HCT116 (cell line): Measurements from ENCODE around the gene THAP2.

Experiments
- CEBPB ChIP-seq: IDR thresholded peaks from 2 replicates; pipeline ENCODE4 v1.6.1; 2012; ENCODE audit warnings: low read depth
- EGR1 ChIP-seq: IDR thresholded peaks from 2 replicates; pipeline ENCODE4 v1.6.1; 2012; ENCODE audit warnings: low read depth
- EZH2 ChIP-seq: fragments of 200-600 bp; sonication (generic); IDR thresholded peaks from 2 replicates; pipeline ENCODE4 v1.6.1; 2017; ENCODE audit warnings: antibody characterized with exemption, mixed run types
- EZH2phosphoT487 ChIP-seq: fragments of 200-600 bp; IDR thresholded peaks from 2 replicates; pipeline ENCODE4 v1.6.1; 2018; ENCODE audit warnings: antibody characterized with exemption, borderline replicate concordance
- FOSL1 ChIP-seq: IDR thresholded peaks from 2 replicates; pipeline ENCODE4 v1.6.1; 2012; ENCODE audit warnings: low read depth
- POLR2A ChIP-seq: IDR thresholded peaks from 2 replicates; pipeline ENCODE4 v1.7.0; 2011; ENCODE audit warnings: borderline replicate concordance; ENCODE audit not compliant: insufficient read depth, insufficient read length; ENCODE audit errors: extremely low read depth
- POLR2AphosphoS5 ChIP-seq: IDR thresholded peaks from 2 replicates; pipeline ENCODE4 v1.6.1; 2011; ENCODE audit warnings: mild to moderate bottlenecking, low read depth, low read length, moderate library complexity
- RAD21 ChIP-seq: IDR thresholded peaks from 2 replicates; pipeline ENCODE4 v1.6.1; 2012; ENCODE audit warnings: low read depth, mild to moderate bottlenecking
- ZNF274 ChIP-seq: fragments of 200-500 bp; sonication (Bioruptor generic); IDR thresholded peaks from 2 replicates; pipeline ENCODE4 v1.6.1; 2014; ENCODE audit warnings: mild to moderate bottlenecking, low read depth, low read length, inconsistent platforms
- TF ChIP-seq, protein P1 (sequence below), 3 experiments: fragments of 200-600 bp in 1 of 3; sonication (generic) in 1 of 3; IDR thresholded peaks in 2 of 3; conservative IDR thresholded peaks in 1 of 3; 2 replicates each; pipeline ENCODE4 v1.5.1; 2012 to 2017; ENCODE audit warnings: low read depth in 2 of 3, low read length in 2 of 3, antibody characterized with exemption in 1 of 3, borderline replicate concordance in 1 of 3, control low read depth in 1 of 3, mild to moderate bottlenecking in 1 of 3, mixed read lengths in 1 of 3, mixed run types in 1 of 3, moderate library complexity in 1 of 3; ENCODE audit not compliant: insufficient read depth in 1 of 3
- TF ChIP-seq, protein P2 (sequence below): IDR thresholded peaks from 2 replicates; pipeline ENCODE4 v1.6.1; 2012; ENCODE audit warnings: low read depth
- TF ChIP-seq, protein P3 (sequence below): IDR thresholded peaks from 2 replicates; pipeline ENCODE4 v1.6.1; 2012

DNA sequence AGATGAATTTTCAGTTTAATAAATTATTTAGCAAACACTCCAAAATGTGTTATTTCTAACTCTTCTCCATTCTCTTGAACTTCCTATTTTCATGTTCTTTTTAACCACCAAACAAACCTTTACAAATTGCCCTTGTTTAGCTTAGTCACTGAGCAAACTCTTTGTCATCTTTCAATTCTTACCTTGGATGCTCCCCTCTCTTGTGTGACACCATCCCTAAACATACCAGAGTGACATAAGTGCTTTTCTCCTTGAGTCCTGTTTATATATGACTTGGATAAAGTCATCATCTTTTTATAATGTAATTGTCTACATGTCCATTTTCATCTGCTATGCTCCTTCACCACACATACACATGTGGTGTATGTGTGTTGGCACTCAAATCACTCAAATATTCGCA, 18.4 kb downstream of the THAP2 start:
- TF ChIP-seq, protein P1, sequence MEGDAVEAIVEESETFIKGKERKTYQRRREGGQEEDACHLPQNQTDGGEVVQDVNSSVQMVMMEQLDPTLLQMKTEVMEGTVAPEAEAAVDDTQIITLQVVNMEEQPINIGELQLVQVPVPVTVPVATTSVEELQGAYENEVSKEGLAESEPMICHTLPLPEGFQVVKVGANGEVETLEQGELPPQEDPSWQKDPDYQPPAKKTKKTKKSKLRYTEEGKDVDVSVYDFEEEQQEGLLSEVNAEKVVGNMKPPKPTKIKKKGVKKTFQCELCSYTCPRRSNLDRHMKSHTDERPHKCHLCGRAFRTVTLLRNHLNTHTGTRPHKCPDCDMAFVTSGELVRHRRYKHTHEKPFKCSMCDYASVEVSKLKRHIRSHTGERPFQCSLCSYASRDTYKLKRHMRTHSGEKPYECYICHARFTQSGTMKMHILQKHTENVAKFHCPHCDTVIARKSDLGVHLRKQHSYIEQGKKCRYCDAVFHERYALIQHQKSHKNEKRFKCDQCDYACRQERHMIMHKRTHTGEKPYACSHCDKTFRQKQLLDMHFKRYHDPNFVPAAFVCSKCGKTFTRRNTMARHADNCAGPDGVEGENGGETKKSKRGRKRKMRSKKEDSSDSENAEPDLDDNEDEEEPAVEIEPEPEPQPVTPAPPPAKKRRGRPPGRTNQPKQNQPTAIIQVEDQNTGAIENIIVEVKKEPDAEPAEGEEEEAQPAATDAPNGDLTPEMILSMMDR (IDR thresholded peaks at IDR 0.05 in 2 of 3, conservative IDR thresholded peaks at IDR 0.05 in 1 of 3; ENCODE audit: borderline replicate concordance in 1 of 3, insufficient read depth in 1 of 3, low read depth in 2 of 3, low read length in 2 of 3): no peak
- TF ChIP-seq POLR2AphosphoS5 (no peak), POLR2A (no peak), EZH2phosphoT487 (no peak), RAD21 (no peak), CEBPB (no peak), FOSL1 (no peak), EZH2 (no peak), EGR1 (no peak), ZNF274 (no peak)
- TF ChIP-seq, protein P2, sequence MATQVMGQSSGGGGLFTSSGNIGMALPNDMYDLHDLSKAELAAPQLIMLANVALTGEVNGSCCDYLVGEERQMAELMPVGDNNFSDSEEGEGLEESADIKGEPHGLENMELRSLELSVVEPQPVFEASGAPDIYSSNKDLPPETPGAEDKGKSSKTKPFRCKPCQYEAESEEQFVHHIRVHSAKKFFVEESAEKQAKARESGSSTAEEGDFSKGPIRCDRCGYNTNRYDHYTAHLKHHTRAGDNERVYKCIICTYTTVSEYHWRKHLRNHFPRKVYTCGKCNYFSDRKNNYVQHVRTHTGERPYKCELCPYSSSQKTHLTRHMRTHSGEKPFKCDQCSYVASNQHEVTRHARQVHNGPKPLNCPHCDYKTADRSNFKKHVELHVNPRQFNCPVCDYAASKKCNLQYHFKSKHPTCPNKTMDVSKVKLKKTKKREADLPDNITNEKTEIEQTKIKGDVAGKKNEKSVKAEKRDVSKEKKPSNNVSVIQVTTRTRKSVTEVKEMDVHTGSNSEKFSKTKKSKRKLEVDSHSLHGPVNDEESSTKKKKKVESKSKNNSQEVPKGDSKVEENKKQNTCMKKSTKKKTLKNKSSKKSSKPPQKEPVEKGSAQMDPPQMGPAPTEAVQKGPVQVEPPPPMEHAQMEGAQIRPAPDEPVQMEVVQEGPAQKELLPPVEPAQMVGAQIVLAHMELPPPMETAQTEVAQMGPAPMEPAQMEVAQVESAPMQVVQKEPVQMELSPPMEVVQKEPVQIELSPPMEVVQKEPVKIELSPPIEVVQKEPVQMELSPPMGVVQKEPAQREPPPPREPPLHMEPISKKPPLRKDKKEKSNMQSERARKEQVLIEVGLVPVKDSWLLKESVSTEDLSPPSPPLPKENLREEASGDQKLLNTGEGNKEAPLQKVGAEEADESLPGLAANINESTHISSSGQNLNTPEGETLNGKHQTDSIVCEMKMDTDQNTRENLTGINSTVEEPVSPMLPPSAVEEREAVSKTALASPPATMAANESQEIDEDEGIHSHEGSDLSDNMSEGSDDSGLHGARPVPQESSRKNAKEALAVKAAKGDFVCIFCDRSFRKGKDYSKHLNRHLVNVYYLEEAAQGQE: no peak
- TF ChIP-seq, protein P3, sequence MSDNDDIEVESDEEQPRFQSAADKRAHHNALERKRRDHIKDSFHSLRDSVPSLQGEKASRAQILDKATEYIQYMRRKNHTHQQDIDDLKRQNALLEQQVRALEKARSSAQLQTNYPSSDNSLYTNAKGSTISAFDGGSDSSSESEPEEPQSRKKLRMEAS: no peak
